Activated CD4-positive, alpha-beta T cell treated with anti-CD3 and anti-CD28 coated beads, Interleukin-2, amount 50 U/mL, for 1 hour (primary cell): ENCODE results near the gene SMYD5.
A peak's percentile ranks its signal among the peaks of the same experiment; 100 is the strongest.
"Not testable (repeated sequence)": the region's sequence is repeated elsewhere in the genome, so short reads cannot be mapped to it uniquely, and the experiment has no call there.

Source experiments
- DNase-seq: peaks from one replicate; pipeline ENCODE4 v3.0.0-alpha.2; 2020

The SMYD5 gene

GRCh38 chr2:73262108-73262651 is 48.1 kb downstream of the SMYD5 start:
- DNase-seq, result no peak

GRCh38 chr2:73262691-73263429 is 48.8 kb downstream of the SMYD5 start:
- not testable (repeated sequence) for DNase-seq

DNA sequence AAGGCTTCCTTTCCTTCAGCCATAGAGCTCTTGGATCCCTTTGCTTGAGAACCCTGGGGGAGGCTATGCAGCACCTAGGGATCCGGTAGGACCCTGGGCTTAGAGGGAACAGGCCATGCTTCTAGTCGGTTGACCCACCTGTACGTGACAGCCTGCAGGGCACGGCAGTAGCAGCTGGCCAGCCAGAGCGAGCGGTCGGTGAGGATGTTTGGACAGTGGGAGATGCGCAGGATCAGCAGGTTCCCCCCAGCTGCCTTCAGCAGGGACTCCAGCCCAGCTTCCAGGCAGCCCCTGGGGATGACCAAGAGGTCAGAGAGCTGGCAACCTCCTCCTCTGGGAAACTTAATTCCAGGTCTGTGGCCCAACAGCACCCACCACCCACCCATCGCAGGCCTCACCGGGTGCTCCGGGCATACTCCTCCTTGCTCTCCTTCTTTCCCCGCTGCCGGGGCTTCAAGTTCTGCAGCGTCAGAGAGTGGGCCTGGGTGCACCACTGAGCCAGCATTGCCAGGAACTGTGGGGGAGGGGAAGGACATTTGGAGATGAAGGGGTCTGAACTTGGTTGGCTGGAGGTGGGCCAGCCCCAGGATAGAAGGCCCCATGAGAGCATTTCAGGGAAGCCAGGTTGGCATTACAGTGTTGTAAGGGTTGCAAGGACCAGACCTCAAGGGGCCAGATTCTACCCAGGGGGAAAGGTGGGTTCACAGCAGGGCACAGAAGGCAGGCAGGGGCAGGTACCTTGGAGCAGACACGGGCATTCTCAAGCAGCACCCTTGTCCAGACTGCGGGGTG is 49.7 kb downstream of the SMYD5 start:
- no peak for DNase-seq

DNA sequence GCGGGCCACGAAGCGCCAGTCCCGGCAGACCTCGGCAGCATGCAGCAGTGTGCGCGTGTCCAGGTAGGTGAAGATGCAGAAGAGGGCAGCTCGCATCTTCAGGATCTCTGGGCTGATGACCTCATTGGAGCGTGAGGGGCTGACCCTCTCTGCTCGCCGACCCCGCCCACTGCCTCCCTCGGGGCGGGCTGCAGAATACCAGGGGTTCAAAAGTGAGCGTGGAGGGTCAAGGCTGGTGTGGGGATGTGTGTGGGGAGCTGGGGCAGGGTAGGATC is 50.2 kb downstream of the SMYD5 start:
- DNase-seq, result no peak

DNA sequence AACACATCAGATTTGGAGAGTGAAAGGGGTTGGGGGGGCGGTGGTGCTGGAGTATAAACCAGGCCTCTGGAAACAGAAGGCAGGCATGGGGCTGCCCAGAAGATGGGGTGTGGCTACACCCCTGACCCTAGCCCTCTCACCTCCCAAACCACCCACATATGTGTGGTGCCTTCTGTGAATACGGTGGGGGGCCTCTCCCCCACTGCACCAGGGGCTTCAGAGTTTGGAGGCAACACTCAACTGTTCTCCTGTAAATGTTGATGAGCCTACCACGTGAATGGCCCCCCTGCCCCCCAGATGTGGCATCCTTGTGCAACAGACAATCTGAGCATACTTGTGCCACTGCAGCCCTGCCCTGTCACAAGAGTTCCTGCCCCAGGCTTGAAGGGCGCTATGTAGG is 50.7 kb downstream of the SMYD5 start:
- DNase-seq, result no peak

GRCh38 chr2:73265298-73266060 is 51.4 kb downstream of the SMYD5 start:
- DNase-seq, result no peak

- no peak for DNase-seq
Measured at GRCh38 chr2:73266061-73266901, 52.2 kb downstream of the SMYD5 start.

DNA sequence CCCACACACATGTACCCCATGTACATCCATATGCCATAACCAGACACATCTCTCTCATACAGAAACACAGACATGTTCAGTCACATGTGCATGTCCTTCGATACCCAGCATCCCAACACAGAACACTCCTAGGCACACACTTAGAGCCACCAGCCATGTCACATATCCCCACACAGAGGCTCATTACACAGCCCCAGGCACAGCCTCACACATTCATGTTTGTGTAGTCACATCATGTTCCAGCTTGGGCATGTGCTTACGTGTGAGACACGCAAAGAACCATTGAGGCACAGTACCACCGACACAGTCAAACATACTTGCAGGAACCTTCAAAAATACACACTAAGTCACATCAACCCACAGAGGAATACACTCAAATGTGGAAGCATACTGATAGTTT is 53.0 kb downstream of the SMYD5 start:
- no peak for DNase-seq

DNA sequence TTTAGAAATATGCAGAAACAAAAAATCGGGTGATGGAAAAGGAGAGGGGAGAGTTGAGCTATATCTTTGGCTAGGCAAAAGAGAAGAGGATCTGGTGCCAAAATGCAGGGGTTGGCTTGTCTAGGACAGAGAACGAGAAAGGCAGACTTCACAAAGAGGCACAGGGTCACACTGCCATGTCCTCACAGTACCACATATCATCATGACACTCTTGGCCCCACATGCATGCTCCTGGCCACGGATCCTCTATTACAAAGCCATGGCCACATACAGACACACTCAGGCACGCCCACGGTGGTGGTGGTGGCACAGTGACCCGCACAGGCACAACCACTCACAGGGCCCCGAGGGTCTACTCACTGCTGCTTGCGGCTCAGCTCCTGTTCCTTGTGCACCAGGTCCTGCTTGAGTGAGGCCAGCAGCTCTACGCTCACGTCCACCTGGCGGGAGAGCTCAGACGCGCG is 54.4 kb downstream of the SMYD5 start:
- no peak for DNase-seq

DNA sequence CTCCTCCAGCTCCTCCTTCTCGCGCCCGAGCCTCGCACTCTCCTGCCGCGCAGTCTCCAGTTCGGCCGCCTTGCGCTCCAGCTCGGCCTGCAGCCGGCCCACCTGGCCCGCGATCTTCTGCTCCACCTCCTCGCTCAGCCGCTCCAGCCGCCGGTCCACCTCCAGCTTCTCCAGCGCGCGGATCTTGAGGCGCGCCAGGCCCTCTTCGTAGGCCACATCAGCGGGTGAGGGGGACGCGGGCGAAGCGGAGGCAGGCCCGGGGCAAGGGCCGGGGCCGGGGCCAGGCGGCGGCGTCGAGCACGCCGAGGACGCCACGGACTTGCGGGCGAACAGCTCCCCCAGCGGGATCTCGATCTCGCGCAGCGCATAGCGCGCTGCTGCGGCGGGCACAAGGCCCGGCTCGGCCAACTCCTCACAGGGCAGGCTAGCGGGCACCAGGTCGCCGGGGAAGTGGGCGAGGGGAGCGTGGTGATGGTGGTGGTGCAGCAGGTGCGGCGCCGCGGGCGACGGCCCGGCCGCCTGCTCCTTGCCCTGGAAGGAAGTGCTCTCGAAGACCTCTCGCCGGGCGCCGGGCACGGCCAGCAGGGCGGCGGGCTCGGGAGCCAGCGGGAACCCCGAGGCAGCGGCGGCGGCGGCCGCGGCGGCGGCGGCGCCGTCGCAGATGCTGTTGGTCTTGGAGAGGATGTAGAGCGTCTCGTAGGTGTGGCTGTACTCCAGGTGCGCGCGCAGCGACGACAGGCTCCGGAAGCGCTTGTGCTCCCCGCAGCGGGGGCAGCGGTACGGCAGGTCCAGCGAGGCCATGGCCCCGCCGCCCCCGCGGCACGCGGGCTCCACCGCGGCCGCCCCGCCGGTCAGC is 55.0 kb downstream of the SMYD5 start:
- peak; percentile 74 for DNase-seq

DNA sequence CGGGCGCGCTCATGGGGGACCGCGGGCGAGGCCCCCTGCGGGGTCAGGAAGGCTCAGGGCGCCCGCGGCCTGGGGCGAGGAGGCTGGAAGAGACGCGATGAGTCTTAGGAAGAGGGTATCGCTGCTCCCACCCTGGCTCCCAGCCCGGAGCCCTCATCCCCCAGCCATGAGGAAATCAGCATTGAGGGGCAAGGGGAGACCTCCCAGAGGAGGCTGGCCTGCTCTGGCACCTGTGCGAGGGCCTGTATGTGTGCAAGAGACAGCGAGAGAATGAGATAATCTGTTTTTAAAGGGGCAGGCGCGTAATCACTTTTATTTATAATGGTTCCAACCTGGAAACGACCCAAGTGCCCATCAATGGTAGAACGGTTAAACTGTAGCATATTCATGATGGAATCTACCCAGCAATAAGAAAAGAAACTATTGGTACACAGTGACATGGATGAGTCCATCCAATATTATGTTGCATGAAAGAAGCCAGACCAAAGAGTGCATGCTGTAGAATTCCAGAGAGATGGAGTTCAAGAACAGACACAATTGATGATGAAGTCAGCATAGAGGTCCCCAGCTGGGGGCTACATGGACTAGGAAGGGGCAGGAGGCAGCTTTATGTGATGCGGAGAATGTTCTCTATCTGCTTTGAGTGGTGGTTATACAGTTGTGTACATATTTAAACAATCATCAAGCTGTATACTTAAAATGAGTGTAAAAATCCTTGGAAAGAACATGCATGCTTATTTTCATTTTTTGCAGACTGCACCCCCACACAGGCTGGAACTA is 55.8 kb downstream of the SMYD5 start:
- DNase-seq, result no peak

DNA sequence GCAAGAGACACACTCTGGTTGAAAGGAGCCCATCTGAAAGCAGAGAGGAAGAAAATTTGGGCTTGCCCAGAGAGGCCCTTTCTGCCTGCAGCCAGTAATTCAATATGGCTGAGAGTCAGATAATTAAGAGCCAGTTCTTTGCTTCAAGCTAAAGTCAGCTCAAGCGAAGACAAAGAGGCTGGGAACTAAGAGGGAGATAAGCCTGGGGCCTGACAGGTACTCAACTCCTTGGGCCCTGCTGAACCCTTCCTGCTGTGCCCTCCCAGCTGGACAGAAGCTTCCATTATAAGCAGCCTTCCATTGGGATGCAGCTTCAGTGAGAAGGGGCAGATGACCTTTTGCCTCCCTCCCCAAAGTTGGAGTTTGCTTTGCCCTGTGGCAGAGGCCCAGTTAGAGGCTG is 58.2 kb downstream of the SMYD5 start:
- DNase-seq, result no peak
